Tibial nerve (tissue), 3 donors: ENCODE measurements around the gene CLDN6.

Experiments used
- EP300 ChIP-seq, 2 donors: sonication (generic); formaldehyde crosslinking; IDR thresholded peaks; one replicate each; pipeline ENCODE4 v1.6.1; 2017; ENCODE audit warnings: antibody characterized with exemption in 2 of 2, mild to moderate bottlenecking in 1 of 2
- POLR2A ChIP-seq, 2 donors: fragments of 450-650 bp; IDR thresholded peaks; one replicate each; pipeline ENCODE4 v1.6.1; 2017; ENCODE audit warnings: antibody characterized with exemption in 2 of 2, mild to moderate bottlenecking in 2 of 2, moderate library complexity in 2 of 2

GRCh38 chr16:3060339-3061127 is 42.5 kb upstream of the CLDN6 start:
- TF ChIP-seq POLR2A (IDR thresholded peaks at IDR 0.05) (no peak), EP300 (IDR thresholded peaks at IDR 0.05) (no peak)
